ENCODE results near the gene GNRH2. TPM values are rescaled to one million over a fixed set of nuclear protein-coding genes. Genes with fewer than 3 reads are reported as not detected.
"Not testable (repeated sequence)": the region's sequence is repeated elsewhere in the genome, so short reads cannot be mapped to it uniquely, and the experiment has no call there.

GNRH2 gene
- polyA plus RNA-seq, 1 donor (not counting 4 experiments of a cell fraction or from before 2014, with no cell fraction given): 0.18 TPM

DNA sequence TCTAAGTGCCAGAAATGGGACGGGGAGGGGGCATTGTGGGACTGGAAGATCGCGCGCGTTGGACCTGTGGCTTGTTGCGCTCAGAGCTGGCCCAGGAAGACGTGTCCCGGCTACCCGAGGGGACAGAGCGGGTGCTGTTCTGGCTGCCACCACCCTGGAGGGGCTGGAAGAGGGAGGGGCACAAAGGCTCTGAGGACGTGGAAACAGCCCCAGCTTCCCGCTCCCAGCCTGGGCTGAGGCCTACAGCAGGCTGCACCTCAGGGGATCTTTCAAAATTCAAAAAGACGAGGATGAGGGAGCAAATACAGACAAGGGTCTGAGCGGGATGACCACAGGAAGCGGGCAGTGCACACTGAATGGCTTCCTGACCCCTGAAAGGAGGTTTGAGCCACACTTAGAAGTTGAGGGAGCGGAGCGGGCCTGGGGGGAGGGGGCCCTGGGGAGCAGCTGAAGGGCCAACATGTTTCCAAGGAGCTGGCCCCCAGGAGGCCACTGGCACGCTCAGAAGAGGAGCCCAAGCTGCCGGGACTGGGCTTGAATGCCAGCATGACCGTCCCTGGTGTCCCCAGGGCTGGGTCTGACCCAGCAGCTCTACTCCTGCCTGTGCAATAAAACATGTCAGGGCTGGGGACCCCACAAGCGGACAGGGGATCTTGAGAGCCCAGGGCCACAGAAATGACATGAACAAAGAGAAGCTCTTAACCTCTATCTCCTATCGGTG is 29.3 kb downstream of the GNRH2 start:
- Histone ChIP-seq H3K4me2 (ENCODE audit: control insufficient read depth, extremely low read depth, insufficient read depth, low read depth, low read length) (peak overlapping the region; percentile 10), H3K9me1 (ENCODE audit: control insufficient read depth, extremely low read depth, insufficient read depth, low read length) (no peaks in the 10 kb centered on the region), H3K36me3 (ENCODE audit: control insufficient read depth in 2 of 2, extremely low read depth in 1 of 2, insufficient read depth in 2 of 2, low read length in 2 of 2) (no peaks in the 10 kb centered on the region), H2AFZ (ENCODE audit: control insufficient read depth, low read length) (no peak overlapping the region), H3K79me2 (ENCODE audit: control insufficient read depth, insufficient read depth, low read length) (no peaks in the 10 kb centered on the region), H3K27me3 (ENCODE audit: control insufficient read depth, extremely low read depth, insufficient read depth, low read length) (peaks cover 25% of the 10 kb centered on the region), H3K27ac (ENCODE audit: control insufficient read depth, insufficient read depth, low read length) (no peak overlapping the region), H3K9me3 (ENCODE audit: control insufficient read depth, low read depth, low read length) (no peaks in the 10 kb centered on the region), H3K4me1 (ENCODE audit: control insufficient read depth, extremely low read depth, insufficient read depth, low read length) (no peaks in the 10 kb centered on the region), H4K20me1 (ENCODE audit: control insufficient read depth, extremely low read depth, insufficient read depth, low read length) (no peaks in the 10 kb centered on the region), H3K9ac (ENCODE audit: control insufficient read depth, extremely low read depth, insufficient read depth, low read length) (no peak overlapping the region), H3K4me3 (ENCODE audit: control insufficient read depth in 2 of 3, extremely low read depth in 1 of 3, insufficient read depth in 2 of 3, low read depth in 1 of 3, low read length in 3 of 3) (no peak overlapping the region)
- FAIRE-seq (no peak), DNase-seq (ENCODE audit: low read depth, low spot score) (no peak)
- dilution Hi-C loops (cut with MboI; ENCODE audit: extremely low pct_ligation_motif_present, low sequenced_read_pairs): no loop called here
- peak; percentile 24 for TF ChIP-seq EZH2 (IDR thresholded peaks at IDR 0.05; ENCODE audit: low read length)
- TF ChIP-seq, protein P1, sequence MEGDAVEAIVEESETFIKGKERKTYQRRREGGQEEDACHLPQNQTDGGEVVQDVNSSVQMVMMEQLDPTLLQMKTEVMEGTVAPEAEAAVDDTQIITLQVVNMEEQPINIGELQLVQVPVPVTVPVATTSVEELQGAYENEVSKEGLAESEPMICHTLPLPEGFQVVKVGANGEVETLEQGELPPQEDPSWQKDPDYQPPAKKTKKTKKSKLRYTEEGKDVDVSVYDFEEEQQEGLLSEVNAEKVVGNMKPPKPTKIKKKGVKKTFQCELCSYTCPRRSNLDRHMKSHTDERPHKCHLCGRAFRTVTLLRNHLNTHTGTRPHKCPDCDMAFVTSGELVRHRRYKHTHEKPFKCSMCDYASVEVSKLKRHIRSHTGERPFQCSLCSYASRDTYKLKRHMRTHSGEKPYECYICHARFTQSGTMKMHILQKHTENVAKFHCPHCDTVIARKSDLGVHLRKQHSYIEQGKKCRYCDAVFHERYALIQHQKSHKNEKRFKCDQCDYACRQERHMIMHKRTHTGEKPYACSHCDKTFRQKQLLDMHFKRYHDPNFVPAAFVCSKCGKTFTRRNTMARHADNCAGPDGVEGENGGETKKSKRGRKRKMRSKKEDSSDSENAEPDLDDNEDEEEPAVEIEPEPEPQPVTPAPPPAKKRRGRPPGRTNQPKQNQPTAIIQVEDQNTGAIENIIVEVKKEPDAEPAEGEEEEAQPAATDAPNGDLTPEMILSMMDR (optimal IDR thresholded peaks at IDR 0.05 in 1 of 3, IDR thresholded peaks at IDR 0.05 in 1 of 3, conservative IDR thresholded peaks at IDR 0.05 in 1 of 3; ENCODE audit: extremely low read depth in 1 of 3, insufficient read depth in 2 of 3, low read length in 3 of 3): no peak

DNA sequence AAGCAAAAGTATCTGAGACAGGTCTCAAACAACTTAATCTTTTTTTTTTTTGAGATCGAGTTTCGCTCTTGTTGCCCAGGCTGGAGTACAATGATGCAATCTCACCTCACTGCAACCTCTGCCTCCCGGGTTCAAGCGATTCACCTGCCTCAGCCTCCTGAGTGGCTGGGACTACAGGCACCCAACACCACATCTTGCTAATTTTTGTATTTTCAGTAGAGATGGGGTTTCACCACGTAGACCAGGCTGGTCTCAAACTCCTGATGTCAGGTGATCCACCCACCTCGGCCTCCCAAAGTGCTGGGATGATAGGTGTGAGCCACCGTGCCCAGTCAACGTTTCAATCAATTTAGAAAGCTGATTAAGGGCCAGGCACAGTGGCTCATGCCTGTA is 29.8 kb downstream of the GNRH2 start:
- H2AFZ ChIP-seq (ENCODE audit: control insufficient read depth, low read length); H3K9ac ChIP-seq (ENCODE audit: control insufficient read depth, extremely low read depth, insufficient read depth, low read length); H3K79me2 ChIP-seq (ENCODE audit: control insufficient read depth, insufficient read depth, low read length); H3K4me3 ChIP-seq (ENCODE audit: control insufficient read depth in 2 of 3, extremely low read depth in 1 of 3, insufficient read depth in 2 of 3, low read depth in 1 of 3, low read length in 3 of 3); H3K4me1 ChIP-seq (ENCODE audit: control insufficient read depth, extremely low read depth, insufficient read depth, low read length); H3K4me2 ChIP-seq (ENCODE audit: control insufficient read depth, extremely low read depth, insufficient read depth, low read depth, low read length); H3K9me1 ChIP-seq (ENCODE audit: control insufficient read depth, extremely low read depth, insufficient read depth, low read length); dilution Hi-C loops (cut with MboI; ENCODE audit: extremely low pct_ligation_motif_present, low sequenced_read_pairs); FAIRE-seq; H3K36me3 ChIP-seq (ENCODE audit: control insufficient read depth in 2 of 2, extremely low read depth in 1 of 2, insufficient read depth in 2 of 2, low read length in 2 of 2); H3K9me3 ChIP-seq (ENCODE audit: control insufficient read depth, low read depth, low read length); H3K27ac ChIP-seq (ENCODE audit: control insufficient read depth, insufficient read depth, low read length); DNase-seq (ENCODE audit: low read depth, low spot score); H4K20me1 ChIP-seq (ENCODE audit: control insufficient read depth, extremely low read depth, insufficient read depth, low read length): not testable (repeated sequence)
- H3K27me3 ChIP-seq (ENCODE audit: control insufficient read depth, extremely low read depth, insufficient read depth, low read length): peaks cover 25% of the 10 kb centered on the region

DNA sequence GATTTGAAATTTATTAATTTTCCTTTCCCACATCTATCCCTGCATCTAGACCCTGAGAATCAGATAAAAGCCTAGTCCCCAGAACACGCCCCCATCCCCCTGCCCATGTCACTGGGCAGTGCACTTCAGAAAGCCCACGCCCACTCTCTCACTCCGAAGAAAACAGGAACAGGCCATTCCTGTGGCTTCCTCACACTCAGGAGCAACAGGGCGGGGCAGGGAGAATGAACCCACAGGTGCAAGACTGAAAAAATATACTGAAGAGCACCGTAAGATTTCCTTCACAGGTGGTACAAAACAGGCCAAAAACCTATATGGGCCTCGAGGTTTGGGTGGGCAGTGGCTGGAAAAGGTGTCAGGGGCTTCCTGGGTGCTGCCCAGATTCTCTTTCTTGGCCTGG is 31.4 kb downstream of the GNRH2 start:
- H3K4me3 ChIP-seq (ENCODE audit: control insufficient read depth in 2 of 3, extremely low read depth in 1 of 3, insufficient read depth in 2 of 3, low read depth in 1 of 3, low read length in 3 of 3): no peak overlapping the region
- H3K9me3 ChIP-seq (ENCODE audit: control insufficient read depth, low read depth, low read length): no peaks in the 10 kb centered on the region
- no peak overlapping the region for H3K4me2 ChIP-seq (ENCODE audit: control insufficient read depth, extremely low read depth, insufficient read depth, low read depth, low read length)
- no peak overlapping the region for H2AFZ ChIP-seq (ENCODE audit: control insufficient read depth, low read length)
- no peak overlapping the region for H3K27ac ChIP-seq (ENCODE audit: control insufficient read depth, insufficient read depth, low read length)
- FAIRE-seq (no peak), DNase-seq (ENCODE audit: low read depth, low spot score) (no peak)
- no peaks in the 10 kb centered on the region for H3K9me1 ChIP-seq (ENCODE audit: control insufficient read depth, extremely low read depth, insufficient read depth, low read length)
- H3K9ac ChIP-seq (ENCODE audit: control insufficient read depth, extremely low read depth, insufficient read depth, low read length): no peak overlapping the region
- H4K20me1 ChIP-seq (ENCODE audit: control insufficient read depth, extremely low read depth, insufficient read depth, low read length): no peaks in the 10 kb centered on the region
- peaks cover 25% of the 10 kb centered on the region for H3K27me3 ChIP-seq (ENCODE audit: control insufficient read depth, extremely low read depth, insufficient read depth, low read length)
- dilution Hi-C loops (cut with MboI; ENCODE audit: extremely low pct_ligation_motif_present, low sequenced_read_pairs): no loop called here
- H3K79me2 ChIP-seq (ENCODE audit: control insufficient read depth, insufficient read depth, low read length): no peaks in the 10 kb centered on the region
- no peaks in the 10 kb centered on the region for H3K4me1 ChIP-seq (ENCODE audit: control insufficient read depth, extremely low read depth, insufficient read depth, low read length)
- no peak for TF ChIP-seq EZH2 (IDR thresholded peaks at IDR 0.05; ENCODE audit: low read length)
- TF ChIP-seq, protein P1 (optimal IDR thresholded peaks at IDR 0.05 in 1 of 3, IDR thresholded peaks at IDR 0.05 in 1 of 3, conservative IDR thresholded peaks at IDR 0.05 in 1 of 3; ENCODE audit: extremely low read depth in 1 of 3, insufficient read depth in 2 of 3, low read length in 3 of 3): no peak
- no peaks in the 10 kb centered on the region for H3K36me3 ChIP-seq (ENCODE audit: control insufficient read depth in 2 of 2, extremely low read depth in 1 of 2, insufficient read depth in 2 of 2, low read length in 2 of 2)

DNA sequence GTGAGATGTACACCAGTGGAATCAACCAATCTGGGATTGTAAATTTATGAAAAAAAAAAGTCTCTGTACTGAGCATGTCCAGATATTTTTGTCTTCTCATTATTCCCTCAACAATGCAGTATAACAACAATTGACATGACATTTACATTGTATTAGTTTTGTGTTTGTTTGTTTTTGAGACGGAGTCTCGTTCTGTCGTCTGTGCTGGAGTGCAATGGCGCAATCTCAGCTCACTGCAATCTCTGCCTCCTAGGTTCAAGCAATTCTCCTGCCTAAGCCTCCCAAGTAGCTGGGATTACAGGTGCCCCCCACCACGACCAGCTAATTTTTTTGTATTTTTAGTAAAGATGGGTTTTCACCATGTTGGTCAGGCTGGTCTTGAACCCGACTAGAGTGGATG is 31.9 kb downstream of the GNRH2 start:
- FAIRE-seq; DNase-seq (ENCODE audit: low read depth, low spot score); H3K79me2 ChIP-seq (ENCODE audit: control insufficient read depth, insufficient read depth, low read length); H3K9me1 ChIP-seq (ENCODE audit: control insufficient read depth, extremely low read depth, insufficient read depth, low read length); H3K27ac ChIP-seq (ENCODE audit: control insufficient read depth, insufficient read depth, low read length); H3K4me1 ChIP-seq (ENCODE audit: control insufficient read depth, extremely low read depth, insufficient read depth, low read length); H3K4me2 ChIP-seq (ENCODE audit: control insufficient read depth, extremely low read depth, insufficient read depth, low read depth, low read length); H4K20me1 ChIP-seq (ENCODE audit: control insufficient read depth, extremely low read depth, insufficient read depth, low read length); H3K36me3 ChIP-seq (ENCODE audit: control insufficient read depth in 2 of 2, extremely low read depth in 1 of 2, insufficient read depth in 2 of 2, low read length in 2 of 2); H3K4me3 ChIP-seq (ENCODE audit: control insufficient read depth in 2 of 3, extremely low read depth in 1 of 3, insufficient read depth in 2 of 3, low read depth in 1 of 3, low read length in 3 of 3); H3K9me3 ChIP-seq (ENCODE audit: control insufficient read depth, low read depth, low read length); H3K9ac ChIP-seq (ENCODE audit: control insufficient read depth, extremely low read depth, insufficient read depth, low read length); dilution Hi-C loops (cut with MboI; ENCODE audit: extremely low pct_ligation_motif_present, low sequenced_read_pairs); H2AFZ ChIP-seq (ENCODE audit: control insufficient read depth, low read length): not testable (repeated sequence)
- H3K27me3 ChIP-seq (ENCODE audit: control insufficient read depth, extremely low read depth, insufficient read depth, low read length): peaks cover 25% of the 10 kb centered on the region

All from keratinocyte (primary cell).